Rectal smooth muscle tissue (tissue), 1 donor: ENCODE measurements around the gene PCDHGA3.
"Not testable (repeated sequence)": the region's sequence is repeated elsewhere in the genome, so short reads cannot be mapped to it uniquely, and the experiment has no call there.

Experiments
- H3K27ac ChIP-seq: one replicate; pipeline ENCODE4 v1.7.0; 2013; ENCODE audit warnings: low read depth, low read length, inconsistent platforms
- H3K27me3 ChIP-seq: one replicate; pipeline ENCODE4 v1.7.0; 2013; ENCODE audit warnings: low read length; ENCODE audit not compliant: control insufficient read depth, insufficient read depth
- H3K36me3 ChIP-seq: one replicate; pipeline ENCODE4 v1.7.0; 2013; ENCODE audit warnings: low read length; ENCODE audit not compliant: control insufficient read depth, insufficient read depth
- H3K4me1 ChIP-seq: one replicate; pipeline ENCODE4 v1.7.0; 2013; ENCODE audit warnings: low read length; ENCODE audit not compliant: control insufficient read depth, insufficient read depth
- H3K4me3 ChIP-seq: one replicate; pipeline ENCODE4 v1.7.0; 2013; ENCODE audit warnings: low read length
- H3K9ac ChIP-seq: one replicate; pipeline ENCODE4 v1.7.0; 2013; ENCODE audit warnings: low read length

The PCDHGA3 gene

GRCh38 chr5:141393267-141393666 lies 49.6 kb downstream of the PCDHGA3 start:
- Histone ChIP-seq H3K9ac (no peak overlapping the region), H3K36me3 (no peaks in the 10 kb centered on the region), H3K27ac (no peak overlapping the region), H3K4me3 (no peak overlapping the region), H3K27me3 (no peaks in the 10 kb centered on the region), H3K4me1 (no peaks in the 10 kb centered on the region)

DNA sequence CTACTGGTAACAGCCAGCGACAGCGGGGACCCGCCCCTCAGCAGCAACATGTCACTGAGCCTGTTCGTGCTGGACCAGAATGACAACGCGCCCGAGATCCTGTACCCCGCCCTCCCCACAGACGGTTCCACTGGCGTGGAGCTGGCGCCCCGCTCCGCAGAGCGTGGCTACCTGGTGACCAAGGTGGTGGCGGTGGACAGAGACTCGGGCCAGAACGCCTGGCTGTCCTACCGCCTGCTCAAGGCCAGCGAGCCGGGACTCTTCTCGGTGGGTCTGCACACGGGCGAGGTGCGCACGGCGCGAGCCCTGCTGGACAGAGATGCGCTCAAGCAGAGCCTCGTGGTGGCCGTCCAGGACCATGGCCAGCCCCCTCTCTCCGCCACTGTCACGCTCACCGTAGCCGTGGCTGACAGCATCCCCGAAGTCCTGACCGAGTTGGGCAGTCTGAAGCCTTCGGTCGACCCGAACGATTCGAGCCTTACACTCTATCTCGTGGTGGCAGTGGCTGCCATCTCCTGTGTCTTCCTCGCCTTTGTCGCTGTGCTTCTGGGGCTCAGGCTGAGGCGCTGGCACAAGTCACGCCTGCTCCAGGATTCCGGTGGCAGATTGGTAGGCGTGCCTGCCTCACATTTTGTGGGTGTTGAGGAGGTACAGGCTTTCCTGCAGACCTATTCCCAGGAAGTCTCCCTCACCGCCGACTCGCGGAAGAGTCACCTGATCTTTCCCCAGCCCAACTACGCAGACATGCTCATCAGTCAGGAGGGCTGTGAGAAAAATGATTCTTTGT lies 51.0 kb downstream of the PCDHGA3 start:
- H3K27me3 ChIP-seq, H3K9ac ChIP-seq, H3K36me3 ChIP-seq, H3K4me3 ChIP-seq, H3K4me1 ChIP-seq, H3K27ac ChIP-seq: not testable (repeated sequence)
